BJ (cell line): ENCODE data around the gene NLRP3. TPM values are rescaled to one million over a fixed set of nuclear protein-coding genes. Genes with fewer than 3 reads are reported as not detected.
"Not testable (repeated sequence)": the region's sequence is repeated elsewhere in the genome, so short reads cannot be mapped to it uniquely, and the experiment has no call there.

ENCODE experiments used
- CTCF ChIA-PET: fragments of 350-600 bp; formaldehyde crosslinking; extraction: SDS; loops from one replicate; lab custom pipeline; 2021; ENCODE audit warnings: antibody characterized with exemption, inconsistent platforms; lab: Yijun Ruan, JAX
- POLR2A ChIA-PET: fragments of 300-600 bp; sonication (Branson Sonifier 250); formaldehyde crosslinking; extraction: SDS; loops from one replicate; lab custom pipeline; 2021; ENCODE audit warnings: antibody characterized with exemption; lab: Charles Lee
- DNase-seq: peaks from one replicate; pipeline ENCODE4 v3.0.0-alpha.2; 2011; ENCODE audit warnings: low read depth
- H3K27me3 ChIP-seq: 2 replicates; pipeline ENCODE4 v1.6.0; 2011; ENCODE audit warnings: low read length; ENCODE audit not compliant: control insufficient read depth, insufficient read depth
- H3K36me3 ChIP-seq: 2 replicates; pipeline ENCODE4 v1.5.1; 2011; ENCODE audit warnings: low read length; ENCODE audit not compliant: control insufficient read depth, insufficient read depth
- H3K4me3 ChIP-seq: 2 replicates; pipeline ENCODE4 v1.5.1; 2011; ENCODE audit warnings: low read depth, mild to moderate bottlenecking, control low read depth, low read length
- polyA plus RNA-seq: library from polyadenylated mRNA; depleted of rRNA; stranded (reverse); fragments of >200 nt; gene quantifications from 2 replicates; pipeline ENCODE4 v1.2.3, GENCODE V29; 2011
- TF ChIP-seq, protein P1 (sequence below): IDR thresholded peaks from 2 replicates; pipeline ENCODE4 v1.5.1; 2011; ENCODE audit warnings: low read depth, mild to moderate bottlenecking, control low read depth, inconsistent platforms, low read length, moderate library complexity; ENCODE audit not compliant: insufficient read depth

The NLRP3 gene
- polyA plus RNA-seq, 1 experiment: not detected

- ChIA-PET CTCF (no interaction called here), POLR2A (no interaction called here)
- no peaks in the 10 kb centered on the region for H3K36me3 ChIP-seq
- H3K4me3 ChIP-seq: no peak overlapping the region
- TF ChIP-seq, protein P1, sequence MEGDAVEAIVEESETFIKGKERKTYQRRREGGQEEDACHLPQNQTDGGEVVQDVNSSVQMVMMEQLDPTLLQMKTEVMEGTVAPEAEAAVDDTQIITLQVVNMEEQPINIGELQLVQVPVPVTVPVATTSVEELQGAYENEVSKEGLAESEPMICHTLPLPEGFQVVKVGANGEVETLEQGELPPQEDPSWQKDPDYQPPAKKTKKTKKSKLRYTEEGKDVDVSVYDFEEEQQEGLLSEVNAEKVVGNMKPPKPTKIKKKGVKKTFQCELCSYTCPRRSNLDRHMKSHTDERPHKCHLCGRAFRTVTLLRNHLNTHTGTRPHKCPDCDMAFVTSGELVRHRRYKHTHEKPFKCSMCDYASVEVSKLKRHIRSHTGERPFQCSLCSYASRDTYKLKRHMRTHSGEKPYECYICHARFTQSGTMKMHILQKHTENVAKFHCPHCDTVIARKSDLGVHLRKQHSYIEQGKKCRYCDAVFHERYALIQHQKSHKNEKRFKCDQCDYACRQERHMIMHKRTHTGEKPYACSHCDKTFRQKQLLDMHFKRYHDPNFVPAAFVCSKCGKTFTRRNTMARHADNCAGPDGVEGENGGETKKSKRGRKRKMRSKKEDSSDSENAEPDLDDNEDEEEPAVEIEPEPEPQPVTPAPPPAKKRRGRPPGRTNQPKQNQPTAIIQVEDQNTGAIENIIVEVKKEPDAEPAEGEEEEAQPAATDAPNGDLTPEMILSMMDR: no peak
- H3K27me3 ChIP-seq: no peaks in the 10 kb centered on the region
- DNase-seq: no peak
These were observed 23.9 kb upstream of the NLRP3 start for GRCh38 chr1:247392088-247392487.

DNA sequence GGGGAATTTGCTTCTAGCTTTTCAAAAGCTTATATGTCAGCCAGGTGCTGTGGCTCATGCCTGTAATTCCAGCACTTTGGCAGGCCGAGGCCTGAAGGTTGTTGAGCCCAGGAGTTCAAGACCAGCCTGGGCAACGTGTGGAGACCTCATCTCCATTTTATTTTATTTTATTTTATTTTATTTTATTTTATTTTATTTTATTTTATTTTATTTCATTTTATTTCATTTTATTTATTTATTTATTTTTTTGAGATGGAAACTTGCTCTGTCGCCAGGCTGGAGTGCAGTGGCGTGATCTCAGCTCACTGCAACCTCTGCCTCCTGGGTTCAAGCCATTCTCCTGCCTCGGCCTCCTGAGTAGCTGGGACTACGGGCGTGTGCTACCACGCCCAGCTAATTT is 20.9 kb upstream of the NLRP3 start:
- H3K27me3 ChIP-seq, POLR2A ChIA-PET, DNase-seq, H3K36me3 ChIP-seq, H3K4me3 ChIP-seq: not testable (repeated sequence)
- CTCF ChIA-PET: interaction anchor here (1.6 kb wide), 1 partner anchor 11 kb away, joined by 5 read pairs; no protein-coding TSS in a partner anchor

DNA sequence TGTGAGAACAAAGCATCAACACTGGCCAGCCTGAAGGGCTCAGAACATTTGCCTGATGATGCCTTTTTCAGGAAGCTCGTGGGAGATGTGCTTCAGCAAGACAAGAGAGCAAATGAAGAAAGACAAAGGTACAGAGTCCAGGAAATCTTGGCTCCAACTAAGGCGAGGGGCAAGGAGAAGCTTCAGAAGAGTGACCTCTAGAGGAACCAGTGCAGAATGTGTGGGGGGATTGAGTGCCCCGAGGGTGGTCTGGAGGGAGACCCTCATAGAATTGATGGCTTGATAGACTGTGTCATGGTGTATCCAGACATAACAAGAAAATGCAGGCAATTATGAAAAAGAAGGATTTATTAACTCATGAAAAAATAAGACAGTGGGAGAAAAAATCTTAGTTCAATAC is 15.3 kb upstream of the NLRP3 start:
- DNase-seq: no peak
- Histone ChIP-seq H3K27me3 (no peaks in the 10 kb centered on the region), H3K36me3 (no peaks in the 10 kb centered on the region), H3K4me3 (no peak overlapping the region)
- TF ChIP-seq, protein P1: no peak
- ChIA-PET CTCF (no interaction called here), POLR2A (no interaction called here)

DNA sequence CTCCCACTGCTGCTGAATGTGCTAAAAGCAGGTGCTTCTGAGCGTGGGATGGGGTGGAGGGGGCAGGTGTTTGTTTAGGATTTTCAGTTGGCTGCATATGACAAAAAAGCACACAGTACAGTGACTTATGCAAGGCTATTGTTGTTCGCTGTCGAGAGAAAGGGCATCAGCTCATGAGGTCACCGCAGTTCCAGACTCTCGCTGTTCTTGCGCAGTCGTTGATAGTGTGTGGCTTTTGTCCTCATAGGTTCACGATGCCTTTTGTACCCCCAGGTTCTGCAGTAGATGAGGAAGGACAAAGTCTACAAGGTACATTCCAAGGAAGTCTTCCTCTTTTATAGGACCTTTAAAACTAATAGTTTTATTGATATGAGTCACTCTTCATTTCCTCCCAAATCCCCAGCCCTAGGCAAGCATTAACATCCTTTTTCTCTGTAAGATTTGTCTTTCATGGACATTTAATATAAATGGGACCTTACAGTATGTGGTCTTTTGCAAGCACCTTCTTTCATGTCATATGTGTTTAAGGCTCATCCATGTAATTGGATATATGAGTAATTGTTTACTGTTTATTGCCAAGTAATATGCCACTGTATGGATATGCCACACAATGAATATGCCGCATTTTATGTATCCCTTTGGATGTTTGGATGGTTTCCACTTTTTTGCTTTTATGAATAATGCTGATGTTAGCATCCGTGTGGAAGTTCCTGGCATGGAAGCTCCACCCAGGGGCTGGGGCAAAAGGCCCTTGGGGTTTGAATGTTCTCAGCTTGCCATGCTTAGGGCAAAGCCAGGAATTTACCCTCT is 14.5 kb upstream of the NLRP3 start:
- ChIA-PET POLR2A (no interaction called here), CTCF (interaction anchor here (0.9 kb wide), 1 partner anchor 12 kb away, joined by 3 read pairs; no protein-coding TSS in a partner anchor)
- TF ChIP-seq, protein P1: no peak
- DNase-seq: no peak
- no peaks in the 10 kb centered on the region for H3K27me3 ChIP-seq
- no peak overlapping the region for H3K4me3 ChIP-seq
- H3K36me3 ChIP-seq: no peaks in the 10 kb centered on the region

DNA sequence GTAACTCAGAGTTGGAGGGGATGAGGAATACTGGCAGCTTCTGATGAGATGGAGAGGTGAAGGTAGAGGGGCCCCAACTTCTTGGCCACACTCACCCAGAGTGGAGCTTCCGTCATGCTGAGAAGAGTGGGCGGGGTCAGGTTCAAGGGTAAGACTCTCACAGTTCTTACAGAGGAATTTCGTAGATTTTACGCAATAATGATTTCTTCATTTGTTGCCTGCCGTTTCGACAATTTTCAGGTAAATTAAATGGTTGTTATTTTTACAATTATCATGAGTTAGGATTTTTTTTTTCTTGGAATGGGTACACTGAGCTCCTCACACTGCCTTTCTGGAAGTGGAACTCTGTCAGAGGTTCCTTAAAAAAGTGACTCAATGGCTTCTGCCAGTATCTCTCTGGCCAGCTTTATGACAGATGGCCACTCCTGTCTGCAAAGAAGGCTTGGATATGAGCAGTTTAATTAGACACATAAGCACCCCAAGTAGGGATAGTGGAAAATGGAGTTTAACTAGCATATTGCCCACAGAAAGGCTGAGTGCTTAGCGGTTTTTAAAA is 13.8 kb upstream of the NLRP3 start:
- TF ChIP-seq, protein P1: no peak
- Histone ChIP-seq H3K4me3 (no peak overlapping the region), H3K36me3 (no peaks in the 10 kb centered on the region), H3K27me3 (no peaks in the 10 kb centered on the region)
- ChIA-PET CTCF (interaction anchor here (0.9 kb wide), 1 partner anchor 13 kb away, joined by 3 read pairs; no protein-coding TSS in a partner anchor), POLR2A (no interaction called here)
- DNase-seq: no peak
